PC-3 (cell line): Measurements from ENCODE around the gene SOD1. TPM values are rescaled to one million over a fixed set of nuclear protein-coding genes. Genes with fewer than 3 reads are reported as not detected.

Experiments used
- ATAC-seq: fragments of 200-7000 bp; cut with Tn5 transposase; 2 replicates; pipeline ENCODE4 v1.9.1; 2020; ENCODE audit warnings: mild to moderate bottlenecking, moderate library complexity
- BruUV-seq: library from RNA; stranded (reverse); fragments of 400-500 nt; replicated peaks from 2 replicates; lab custom pipeline; 2021; lab: Mats Ljungman, UMichigan
- CTCF ChIA-PET: fragments of 300-600 bp; sonication (Branson Sonifier 250); formaldehyde crosslinking; loops from one replicate; lab custom pipeline; 2022; ENCODE audit warnings: antibody characterized with exemption; lab: Charles Lee
- POLR2A ChIA-PET: fragments of 300-600 bp; sonication (Branson Sonifier 250); formaldehyde crosslinking; loops from one replicate; lab custom pipeline; 2022; ENCODE audit warnings: antibody characterized with exemption; ENCODE audit not compliant: unreplicated experiment; lab: Charles Lee
- DNase-seq: peaks from one replicate; pipeline ENCODE4 v3.0.0-alpha.2; 2015
- H2AFZ ChIP-seq: fragments of 300-600 bp; sonication (generic); 2 replicates; pipeline ENCODE4 v1.6.0; 2016; ENCODE audit warnings: antibody characterized with exemption, low read length
- H3F3A ChIP-seq: fragments of 300-600 bp; sonication (generic); one replicate; pipeline ENCODE4 v1.6.0; 2017; ENCODE audit warnings: antibody characterized with exemption, low read length, control low read depth, mild to moderate bottlenecking; ENCODE audit not compliant: unreplicated experiment
- H3K27ac ChIP-seq: fragments of 300-600 bp; sonication (generic); 2 replicates; pipeline ENCODE4 v1.5.1; 2016; ENCODE audit warnings: mild to moderate bottlenecking, low read length
- H3K27me3 ChIP-seq: fragments of 300-600 bp; sonication (generic); 2 replicates; pipeline ENCODE4 v1.6.1; 2016; ENCODE audit warnings: low read length, mixed read lengths
- H3K36me3 ChIP-seq: fragments of 300-600 bp; sonication (generic); 2 replicates; pipeline ENCODE4 v1.6.1; 2016; ENCODE audit warnings: low read depth, mixed run types, low read length, mixed read lengths
- H3K4me1 ChIP-seq: fragments of 300-600 bp; sonication (generic); 2 replicates; pipeline ENCODE4 v1.5.1; 2016; ENCODE audit warnings: low read length; ENCODE audit not compliant: insufficient read depth
- H3K4me2 ChIP-seq: fragments of 300-600 bp; sonication (generic); 2 replicates; pipeline ENCODE4 v1.6.0; 2016; ENCODE audit warnings: low read length
- H3K4me3 ChIP-seq: fragments of 300-600 bp; sonication (generic); 2 replicates; pipeline ENCODE4 v1.5.1; 2016; ENCODE audit warnings: mild to moderate bottlenecking, low read length, mixed read lengths
- H3K79me2 ChIP-seq: fragments of 300-600 bp; sonication (generic); 2 replicates; pipeline ENCODE4 v1.6.1; 2017; ENCODE audit warnings: low read length, mixed read lengths
- H3K9ac ChIP-seq: fragments of 300-600 bp; sonication (generic); 2 replicates; pipeline ENCODE4 v1.6.0; 2016; ENCODE audit warnings: mild to moderate bottlenecking, low read length
- H3K9me2 ChIP-seq: fragments of 300-600 bp; sonication (generic); replicated peaks from 2 replicates; pipeline ENCODE4 v1.6.1; 2016; ENCODE audit warnings: mixed run types, low read length, mixed read lengths
- H3K9me3 ChIP-seq: fragments of 300-600 bp; sonication (generic); 2 replicates; pipeline ENCODE4 v1.6.1; 2016; ENCODE audit warnings: low read length, mixed read lengths
- H4K20me1 ChIP-seq: fragments of 300-600 bp; sonication (generic); 2 replicates; pipeline ENCODE4 v1.6.1; 2016; ENCODE audit warnings: low read length, mixed read lengths
- CTCF ChIP-seq: fragments of 300-600 bp; sonication (generic); conservative IDR thresholded peaks from 2 replicates; pipeline ENCODE4 v1.5.1; 2017; ENCODE audit warnings: antibody characterized with exemption, low read depth, mild to moderate bottlenecking, low read length
- EZH2 ChIP-seq: fragments of 300-600 bp; sonication (generic); IDR thresholded peaks from one replicate; pipeline ENCODE4 v1.6.1; 2017; ENCODE audit warnings: antibody characterized with exemption, mild to moderate bottlenecking, low read length; ENCODE audit not compliant: unreplicated experiment
- EZH2phosphoT487 ChIP-seq: fragments of 300-600 bp; sonication (generic); IDR thresholded peaks from 2 replicates; pipeline ENCODE4 v1.6.1; 2018; ENCODE audit warnings: mild to moderate bottlenecking, antibody characterized with exemption, low read length, borderline replicate concordance
- intact Hi-C: fragments of 100-400 bp; cut with micrococcal nuclease; formaldehyde crosslinking; loops from 2 replicates; pipeline ENCODE4 v1.9.0; 2023
- total RNA-seq: library from RNA; depleted of rRNA; stranded (reverse); fragments of >200 nt; gene quantifications from 2 replicates; pipeline ENCODE4 v1.2.3, GENCODE V29; 2014

Gene SOD1
- total RNA-seq, 1 experiment from 2014 or later: 409 TPM

DNA sequence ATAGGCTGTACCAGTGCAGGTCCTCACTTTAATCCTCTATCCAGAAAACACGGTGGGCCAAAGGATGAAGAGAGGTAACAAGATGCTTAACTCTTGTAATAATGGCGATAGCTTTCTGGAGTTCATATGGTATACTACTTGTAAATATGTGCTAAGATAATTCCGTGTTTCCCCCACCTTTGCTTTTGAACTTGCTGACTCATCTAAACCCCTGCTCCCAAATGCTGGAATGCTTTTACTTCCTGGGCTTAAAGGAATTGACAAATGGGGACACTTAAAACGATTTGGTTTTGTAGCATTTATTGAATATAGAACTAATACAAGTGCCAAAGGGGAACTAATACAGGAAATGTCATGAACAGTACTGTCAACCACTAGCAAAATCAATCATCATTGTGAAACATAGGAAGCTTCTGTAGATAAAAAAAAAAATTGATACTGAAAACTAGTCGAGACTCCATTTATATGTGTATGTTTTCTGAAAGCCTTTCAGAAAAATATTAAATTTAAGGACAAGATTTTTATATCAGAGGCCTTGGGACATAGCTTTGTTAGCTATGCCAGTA is 7.0 kb downstream of the SOD1 start:
- H3K9me3 ChIP-seq: no peaks in the 10 kb centered on the region
- intact Hi-C loops: no loop called here

DNA sequence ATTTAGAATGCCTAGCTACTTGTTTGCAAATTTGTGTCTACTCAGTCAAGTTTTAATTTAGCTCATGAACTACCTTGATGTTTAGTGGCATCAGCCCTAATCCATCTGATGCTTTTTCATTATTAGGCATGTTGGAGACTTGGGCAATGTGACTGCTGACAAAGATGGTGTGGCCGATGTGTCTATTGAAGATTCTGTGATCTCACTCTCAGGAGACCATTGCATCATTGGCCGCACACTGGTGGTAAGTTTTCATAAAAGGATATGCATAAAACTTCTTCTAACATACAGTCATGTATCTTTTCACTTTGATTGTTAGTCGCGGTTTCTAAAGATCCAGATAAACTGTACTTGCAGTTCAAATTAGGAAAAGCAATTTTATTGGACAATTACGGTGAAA is 7.6 kb downstream of the SOD1 start:
- Histone ChIP-seq H3F3A (peaks cover 4% of the 10 kb centered on the region), H3K4me2 (no peak overlapping the region), H3K79me2 (peaks cover 45% of the 10 kb centered on the region), H3K9me3 (no peaks in the 10 kb centered on the region), H3K9me2 (no peaks in the 10 kb centered on the region), H3K27me3 (no peaks in the 10 kb centered on the region), H3K4me3 (no peak overlapping the region), H3K9ac (no peak overlapping the region), H4K20me1 (peaks cover 30% of the 10 kb centered on the region), H3K4me1 (peaks cover 4% of the 10 kb centered on the region), H2AFZ (no peak overlapping the region), H3K36me3 (peaks cover 58% of the 10 kb centered on the region), H3K27ac (no peak overlapping the region)
- ChIA-PET CTCF (no interaction called here), POLR2A (no interaction called here)
- BruUV-seq: no TSS peak
- intact Hi-C loops: no loop called here
- TF ChIP-seq EZH2 (no peak), EZH2phosphoT487 (no peak), CTCF (no peak)
- ATAC-seq (no peak), DNase-seq (no peak)

More for the DNA sequence above, 7.0 kb downstream of the SOD1 start:
- DNase-seq: no peak
- Histone ChIP-seq H3K4me3 (no peak overlapping the region), H3K27ac (no peak overlapping the region), H3K79me2 (peaks cover 51% of the 10 kb centered on the region), H3K9me2 (no peaks in the 10 kb centered on the region), H3K27me3 (no peaks in the 10 kb centered on the region), H3F3A (peaks cover 4% of the 10 kb centered on the region), H3K4me2 (no peak overlapping the region), H3K4me1 (peaks cover 10% of the 10 kb centered on the region), H4K20me1 (peaks cover 36% of the 10 kb centered on the region), H3K9ac (no peak overlapping the region), H3K36me3 (peaks cover 64% of the 10 kb centered on the region), H2AFZ (no peak overlapping the region)
- TF ChIP-seq EZH2phosphoT487 (no peak), EZH2 (no peak), CTCF (no peak)
- ATAC-seq: no peak
- CTCF ChIA-PET: interaction anchor here (0.6 kb wide), 1 partner anchor 43 kb away, joined by 8 read pairs; no protein-coding TSS in a partner anchor
- no TSS peak for BruUV-seq
- POLR2A ChIA-PET: no interaction called here

GRCh38 chr21:31667639-31668038 is 8.1 kb downstream of the SOD1 start:
- Histone ChIP-seq H3K27me3 (no peaks in the 10 kb centered on the region), H3K36me3 (peaks cover 55% of the 10 kb centered on the region), H3F3A (peaks cover 4% of the 10 kb centered on the region), H4K20me1 (peaks cover 26% of the 10 kb centered on the region), H3K9me3 (no peaks in the 10 kb centered on the region), H3K4me2 (no peak overlapping the region), H3K4me1 (no peaks in the 10 kb centered on the region; the same call in 1 of the 2 replicates), H3K27ac (no peak overlapping the region), H3K4me3 (no peak overlapping the region), H3K9me2 (no peaks in the 10 kb centered on the region), H2AFZ (no peak overlapping the region), H3K9ac (no peak overlapping the region), H3K79me2 (peaks cover 40% of the 10 kb centered on the region)
- POLR2A ChIA-PET: no interaction called here
- CTCF ChIA-PET: no interaction called here
- ATAC-seq: no peak
- TF ChIP-seq EZH2phosphoT487: no peak
- TF ChIP-seq EZH2: no peak
- no peak for TF ChIP-seq CTCF
- intact Hi-C loops: no loop called here
- no peak for DNase-seq
- BruUV-seq: no TSS peak
